Measurements from ENCODE around the gene DCHS2. TPM values are rescaled to one million over a fixed set of nuclear protein-coding genes. Genes with fewer than 3 reads are reported as not detected.

DCHS2 gene
- total RNA-seq, 1 donor from 2014 or later: 5.3 TPM

DNA sequence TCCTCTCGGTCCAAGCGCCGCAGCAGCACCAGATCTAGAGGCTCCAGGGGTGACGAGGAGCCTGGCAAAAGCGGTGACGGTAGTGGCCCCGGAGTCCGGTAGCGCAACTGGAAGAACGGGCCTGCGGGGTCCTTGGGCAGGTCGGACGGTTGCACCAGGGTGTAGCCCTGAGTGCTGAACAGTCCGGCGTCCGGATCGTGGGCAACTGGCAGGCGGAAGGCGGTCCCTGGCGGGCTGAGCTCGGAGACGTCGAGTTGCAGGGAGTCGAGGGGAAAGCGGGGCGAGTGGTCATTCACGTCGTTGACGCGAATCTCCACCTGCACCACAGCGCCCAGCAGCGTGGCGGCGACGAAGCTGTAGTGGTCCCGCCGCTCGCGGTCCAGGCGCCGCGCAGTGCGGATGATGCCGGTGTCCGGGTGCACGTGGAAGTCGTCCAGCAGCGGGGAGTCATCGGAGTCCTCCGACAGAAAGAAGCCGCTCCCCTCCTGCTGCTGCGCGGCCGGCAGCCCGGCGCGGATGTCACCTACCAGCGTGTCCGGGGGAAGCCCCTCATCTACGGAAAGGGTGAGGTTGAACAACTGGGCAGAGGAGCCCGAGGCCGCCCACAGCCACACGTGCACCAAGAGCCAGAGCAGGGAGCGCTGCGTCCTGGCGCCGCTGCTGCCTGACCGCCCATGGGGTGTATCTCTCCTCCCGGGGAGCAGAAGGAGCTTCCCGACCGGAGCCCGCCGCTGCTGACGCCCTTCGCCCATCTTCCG, 837 bp downstream of the DCHS2 start:
- no peak for DNase-seq (ENCODE audit: low read depth in 2 of 2)

DNA sequence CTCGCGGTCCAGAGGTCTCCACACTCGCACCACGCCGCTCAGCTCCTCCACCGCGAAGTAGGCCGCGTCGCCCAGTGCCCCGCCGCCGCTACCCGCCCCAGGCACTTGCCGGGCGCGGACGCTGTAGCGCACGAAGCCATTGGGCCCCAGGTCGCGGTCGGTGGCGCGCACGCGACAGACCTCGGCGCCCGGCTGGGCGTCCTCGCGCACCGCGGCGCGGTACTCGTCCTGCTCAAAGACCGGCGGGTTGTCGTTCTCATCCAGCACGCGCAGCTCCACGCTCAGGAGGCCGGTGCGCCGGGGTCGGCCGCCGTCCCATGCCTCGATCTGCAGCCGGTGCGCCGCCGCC, 1.4 kb downstream of the DCHS2 start:
- no peak for DNase-seq (ENCODE audit: low read depth in 2 of 2)

DNA sequence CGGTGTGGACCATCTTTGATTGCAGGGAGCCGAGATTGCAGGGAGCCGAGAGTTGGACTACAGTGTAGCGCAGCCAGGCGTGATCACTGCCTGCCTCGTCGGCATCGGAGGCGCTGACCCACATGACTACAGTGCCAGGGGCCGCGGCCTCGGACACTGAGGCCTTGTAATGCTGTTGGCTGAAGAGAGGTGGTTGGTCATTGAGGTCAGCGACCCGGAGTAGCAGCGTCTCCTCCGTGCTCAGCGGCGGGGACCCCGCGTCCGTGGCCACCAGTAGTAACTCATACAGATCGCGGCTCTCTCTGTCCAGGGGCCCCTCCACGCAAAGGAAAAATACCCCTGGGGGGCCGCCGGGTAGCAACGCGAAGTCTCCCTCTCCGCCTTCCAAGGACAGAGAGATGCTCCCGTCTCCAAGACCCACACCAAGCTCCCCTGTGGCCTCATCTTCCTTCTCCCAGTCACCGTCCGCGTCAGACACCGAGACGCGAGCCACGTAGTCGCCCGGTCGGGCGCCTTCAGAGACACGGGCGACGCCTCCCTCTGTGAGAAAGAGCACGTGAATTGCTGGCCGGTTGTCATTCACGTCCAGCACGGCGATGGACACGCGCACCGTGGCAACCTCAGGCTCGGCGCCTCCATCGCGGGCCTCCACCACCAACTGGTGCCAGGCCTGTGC, 1.9 kb downstream of the DCHS2 start:
- no peak for DNase-seq (ENCODE audit: low read depth in 2 of 2)

DNA sequence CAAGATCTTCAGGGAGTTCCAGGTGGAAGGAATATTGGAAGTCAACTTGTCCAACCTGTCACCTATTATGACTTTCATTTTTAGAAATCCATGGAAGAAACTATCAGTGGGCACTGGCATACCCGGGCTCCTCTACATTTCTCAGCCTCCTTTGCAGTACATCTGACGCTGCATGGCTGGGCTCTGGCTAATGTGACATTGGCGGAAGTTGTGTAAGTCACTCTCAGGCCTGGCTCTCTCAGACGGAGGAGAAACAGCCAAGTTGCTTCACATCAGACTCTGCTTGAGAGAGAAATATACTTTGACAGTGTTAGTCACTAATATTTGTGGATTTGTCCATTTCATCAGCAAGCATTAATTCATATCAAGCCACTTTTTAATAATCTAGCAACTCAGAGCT, 4.5 kb downstream of the DCHS2 start:
- DNase-seq (ENCODE audit: low read depth in 2 of 2): no peak

DNA sequence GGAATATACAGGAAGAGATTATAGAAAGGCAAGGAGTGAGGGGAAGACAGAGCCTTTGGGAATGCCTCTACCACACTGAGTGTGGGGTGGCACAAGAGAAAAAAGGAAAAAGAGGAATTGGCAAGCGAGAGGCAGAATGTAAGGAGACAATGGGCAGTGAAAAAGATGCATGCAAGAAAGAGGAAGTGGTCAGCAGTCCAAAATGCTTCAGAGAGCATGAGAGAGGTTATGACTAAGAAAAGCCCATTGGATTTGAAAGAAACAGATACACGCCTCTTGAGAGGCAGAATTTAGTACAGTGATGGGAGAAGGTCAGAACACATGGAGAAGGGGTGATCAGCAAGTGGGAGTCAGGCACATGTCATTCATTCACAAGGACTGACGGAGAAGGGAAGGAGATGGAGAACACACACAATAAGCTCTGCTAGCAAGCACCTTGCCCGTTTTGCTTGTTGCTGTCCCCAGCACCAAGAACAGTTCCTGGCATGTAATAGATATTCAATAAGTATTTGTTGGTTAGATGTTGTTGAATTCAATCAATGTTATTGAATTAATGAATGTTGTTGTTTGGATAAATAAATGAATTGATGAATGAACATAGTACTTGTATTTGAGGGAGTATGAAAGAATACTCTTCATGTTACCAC, 6.3 kb downstream of the DCHS2 start:
- no peak for DNase-seq (ENCODE audit: low read depth in 2 of 2)

DNA sequence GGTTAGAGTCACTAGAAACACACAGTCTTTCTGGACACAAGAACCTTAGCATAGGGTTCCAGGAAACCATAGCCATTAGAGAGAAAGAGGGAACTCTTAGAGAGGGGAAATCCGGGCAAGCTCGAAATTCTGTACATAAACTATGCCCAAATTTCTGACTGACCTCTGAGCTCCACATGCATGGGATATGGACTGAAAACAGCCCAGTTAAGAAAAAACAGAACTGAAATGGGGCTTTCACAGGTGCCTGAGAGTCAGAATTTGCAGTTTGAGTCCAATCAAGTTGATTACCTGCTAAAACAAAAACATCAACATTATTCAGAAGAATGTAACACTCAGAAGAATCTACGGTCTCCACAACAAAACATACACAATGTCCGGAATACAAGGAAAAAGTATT, 13.1 kb downstream of the DCHS2 start:
- DNase-seq (ENCODE audit: low read depth in 2 of 2): no peak

DNA sequence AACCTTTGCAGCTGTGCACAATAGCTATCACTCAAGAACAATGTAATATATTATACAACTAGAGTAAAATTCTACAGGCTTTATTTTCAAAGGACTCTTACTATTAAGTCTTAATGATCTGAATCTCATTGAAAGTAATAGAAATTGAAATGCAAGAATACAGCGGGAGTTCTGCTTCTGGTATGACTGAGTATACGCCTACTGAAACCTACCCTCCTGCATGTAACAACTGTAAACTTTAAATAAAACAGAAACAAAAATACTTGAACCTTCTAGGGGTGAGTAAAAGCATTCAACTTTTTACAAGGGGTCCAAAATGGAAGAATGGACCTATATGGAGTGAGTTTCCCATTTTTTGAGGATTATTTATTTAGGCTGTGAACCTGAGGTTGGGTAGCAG, 13.5 kb downstream of the DCHS2 start:
- no peak for DNase-seq (ENCODE audit: low read depth in 2 of 2)

DNA sequence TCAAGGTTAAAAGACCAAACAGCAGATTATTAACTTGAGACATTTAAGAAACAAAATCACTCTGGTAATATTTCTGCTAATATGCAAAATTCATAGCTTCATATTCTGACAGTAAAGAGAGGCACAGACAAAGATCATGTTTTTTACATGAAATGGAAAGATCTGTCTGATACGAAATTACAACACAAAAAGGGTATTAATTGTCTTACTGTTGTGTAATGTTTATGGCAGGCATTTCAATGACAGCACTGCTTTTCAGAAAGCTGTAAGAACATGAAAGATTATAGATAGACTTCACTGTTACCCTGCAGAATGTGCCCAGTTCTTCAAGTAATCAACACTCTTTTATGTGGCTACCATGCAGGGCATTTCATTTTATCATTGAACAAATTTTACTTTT, 15.4 kb downstream of the DCHS2 start:
- no peak for DNase-seq (ENCODE audit: low read depth in 2 of 2)

DNA sequence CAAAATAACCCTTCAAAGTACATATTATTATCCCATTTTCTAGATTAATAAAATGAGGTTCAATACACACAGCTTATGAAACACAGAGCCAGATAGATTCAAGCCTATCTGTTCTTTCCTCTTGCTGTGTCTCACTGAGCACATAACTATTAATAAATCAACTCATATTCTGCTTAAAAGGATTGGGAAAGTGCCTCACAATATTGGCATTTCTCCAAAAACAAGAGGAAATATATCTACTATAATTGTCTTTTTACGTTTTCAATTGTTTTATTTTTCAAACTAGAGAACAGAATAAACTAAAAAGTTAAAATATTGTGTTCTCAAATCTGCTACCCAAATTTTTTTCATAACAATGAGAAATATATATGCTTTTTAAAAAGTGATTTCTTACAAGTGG, 15.8 kb downstream of the DCHS2 start:
- DNase-seq (ENCODE audit: low read depth in 2 of 2): peak in 1 of 2 donors; percentile 36

DNA sequence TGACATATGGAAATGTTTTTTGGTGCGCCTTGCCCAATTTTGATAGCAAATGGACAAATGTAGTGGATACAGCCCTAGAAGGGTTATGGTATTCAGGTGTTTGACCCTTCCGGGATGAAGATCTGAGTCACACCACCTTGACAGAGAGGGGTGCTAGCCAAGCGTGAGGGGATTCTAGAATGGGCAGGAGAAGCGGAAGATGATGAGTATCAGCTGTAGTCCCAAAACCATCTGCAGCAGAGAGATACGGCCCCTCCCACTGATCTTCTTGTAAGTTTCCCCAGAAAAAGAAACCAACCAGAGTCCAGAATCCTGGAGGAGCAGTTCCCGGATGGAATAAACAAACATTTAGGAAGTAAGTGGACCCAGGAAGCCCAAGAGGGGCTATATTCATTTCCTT, 18.1 kb downstream of the DCHS2 start:
- no peak for DNase-seq (ENCODE audit: low read depth in 2 of 2)

DNA sequence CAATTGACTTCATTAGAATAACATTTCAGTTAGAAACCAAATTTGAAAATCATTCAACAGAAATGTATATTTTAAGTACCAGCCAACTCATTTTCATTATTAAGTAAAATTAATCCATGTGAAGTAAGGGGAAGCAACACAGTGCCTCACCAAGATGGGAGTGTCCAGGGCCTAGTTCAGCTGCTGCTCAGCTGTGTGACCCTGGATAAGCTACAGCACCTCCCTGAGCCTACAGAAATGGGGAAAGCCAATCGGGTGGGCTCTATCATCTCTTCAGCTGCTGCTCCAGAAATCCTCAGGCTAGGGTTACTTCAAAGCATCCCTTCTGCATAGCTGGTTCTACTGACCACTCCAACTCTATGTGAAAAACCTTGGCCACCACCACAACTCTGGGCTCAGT, 18.7 kb downstream of the DCHS2 start:
- DNase-seq (ENCODE audit: low read depth in 2 of 2): no peak

DNA sequence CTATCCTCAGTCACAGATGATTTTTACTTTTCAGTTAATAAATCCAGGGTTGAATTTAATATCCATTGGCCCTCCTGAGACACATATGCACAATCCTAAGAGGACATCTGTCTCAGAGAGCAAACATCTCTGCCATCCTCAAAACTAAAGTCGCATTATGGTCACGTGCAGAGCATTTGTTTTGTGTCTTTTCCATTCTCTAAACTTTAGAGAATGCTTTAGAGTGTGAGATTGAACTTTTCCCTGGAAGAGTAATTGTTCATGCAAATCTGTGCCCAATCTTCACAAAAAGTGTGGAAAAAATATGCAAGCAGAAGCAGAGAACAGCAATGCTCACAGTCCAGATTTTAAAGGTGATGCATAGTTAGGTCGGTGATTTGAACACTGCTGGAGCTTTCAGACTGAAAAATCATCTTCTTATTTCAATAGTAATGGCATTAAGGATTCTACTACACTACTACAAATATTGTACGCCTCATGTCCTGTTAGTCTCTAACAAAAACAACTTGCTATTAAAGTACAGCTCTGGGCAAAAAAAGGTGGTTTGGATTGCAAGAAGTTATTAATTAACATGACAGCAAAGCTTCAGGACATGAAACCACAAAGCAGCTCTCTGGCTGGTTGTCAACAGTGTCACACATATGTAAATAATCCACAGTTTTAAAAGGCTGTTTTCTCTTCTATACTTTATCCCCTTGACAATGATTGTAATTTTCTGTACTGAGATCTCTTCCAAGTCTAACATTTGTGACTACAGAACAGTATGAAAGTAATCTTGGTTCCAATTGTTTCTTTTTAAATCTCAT, 19.9 kb downstream of the DCHS2 start:
- no peak for DNase-seq (ENCODE audit: low read depth in 2 of 2)

DNA sequence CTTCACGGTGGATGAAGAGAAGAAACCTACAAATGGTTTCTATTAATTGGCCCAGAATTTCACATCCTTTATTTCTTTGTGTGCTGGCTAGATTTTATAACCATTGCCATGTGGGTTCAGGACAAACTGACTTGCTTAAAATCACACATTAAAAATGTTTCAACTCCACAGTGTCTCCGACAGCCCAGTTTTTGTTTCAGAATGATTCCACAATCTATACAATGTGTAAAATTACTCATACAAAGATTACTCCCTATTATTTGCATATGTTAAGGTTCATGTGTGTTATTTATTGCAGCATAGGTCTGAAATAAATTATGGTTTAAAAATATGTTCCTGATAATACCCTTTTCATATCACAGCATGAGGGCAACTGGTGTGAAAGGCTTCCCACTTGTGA, 20.6 kb downstream of the DCHS2 start:
- no peak for DNase-seq (ENCODE audit: low read depth in 2 of 2)

DNA sequence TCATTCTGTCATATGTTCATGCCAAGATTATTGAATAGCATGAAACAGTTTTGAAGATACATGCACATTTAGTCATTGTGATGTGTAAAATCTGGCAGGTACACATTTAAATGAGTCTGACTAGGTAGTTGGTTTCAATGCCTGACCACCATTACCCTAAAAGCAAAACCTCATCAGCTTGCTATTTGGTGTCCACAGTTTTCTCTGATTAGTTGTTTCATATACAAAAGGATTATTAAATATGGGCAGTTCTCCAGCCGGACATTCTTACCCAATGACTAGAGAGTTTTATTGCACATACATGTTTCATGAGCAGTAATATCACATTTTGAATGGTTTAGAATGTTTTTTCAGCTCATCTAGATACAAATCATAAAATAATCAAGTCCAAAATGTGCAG, 23.7 kb downstream of the DCHS2 start:
- no peak for DNase-seq (ENCODE audit: low read depth in 2 of 2)

DNA sequence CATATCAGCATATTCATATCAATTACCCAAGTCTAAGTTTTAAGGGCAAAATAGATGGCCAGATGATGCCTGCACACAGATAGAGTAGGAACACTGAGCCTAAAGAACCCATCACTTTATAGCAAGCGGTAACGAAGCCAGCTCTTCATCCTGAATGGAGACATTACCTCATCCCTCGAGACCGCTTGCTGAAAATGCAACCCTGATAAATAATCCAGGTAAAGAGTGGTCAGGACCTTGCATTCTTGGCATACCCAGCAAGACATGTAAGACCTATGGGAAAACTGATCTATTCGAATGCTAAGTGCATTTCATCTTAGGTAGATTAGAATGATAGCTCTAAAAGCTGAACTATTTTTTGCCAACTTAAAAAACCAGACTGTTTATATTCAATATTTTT, 25.3 kb downstream of the DCHS2 start:
- no peak for DNase-seq (ENCODE audit: low read depth in 2 of 2)

DNA sequence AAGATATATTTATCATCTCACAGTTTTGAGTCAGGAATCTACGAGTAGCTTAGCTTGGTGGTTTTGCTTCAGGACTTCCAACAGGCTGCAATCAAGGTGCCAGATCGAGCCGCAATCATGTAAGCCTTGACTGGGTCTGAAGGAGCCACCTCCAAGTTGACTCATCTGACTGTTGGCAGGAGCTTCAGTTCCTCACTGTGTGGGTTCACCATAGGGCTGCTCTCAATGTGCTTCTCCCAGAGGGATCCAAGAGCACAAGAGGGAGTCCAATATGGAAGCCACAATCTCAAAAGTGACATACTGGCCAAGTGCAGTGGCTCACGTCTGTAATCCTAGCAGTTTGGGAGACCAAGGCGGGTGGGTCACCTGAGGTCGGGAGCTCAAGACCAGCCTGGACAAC, 26.5 kb downstream of the DCHS2 start:
- no peak for DNase-seq (ENCODE audit: low read depth in 2 of 2)

DNA sequence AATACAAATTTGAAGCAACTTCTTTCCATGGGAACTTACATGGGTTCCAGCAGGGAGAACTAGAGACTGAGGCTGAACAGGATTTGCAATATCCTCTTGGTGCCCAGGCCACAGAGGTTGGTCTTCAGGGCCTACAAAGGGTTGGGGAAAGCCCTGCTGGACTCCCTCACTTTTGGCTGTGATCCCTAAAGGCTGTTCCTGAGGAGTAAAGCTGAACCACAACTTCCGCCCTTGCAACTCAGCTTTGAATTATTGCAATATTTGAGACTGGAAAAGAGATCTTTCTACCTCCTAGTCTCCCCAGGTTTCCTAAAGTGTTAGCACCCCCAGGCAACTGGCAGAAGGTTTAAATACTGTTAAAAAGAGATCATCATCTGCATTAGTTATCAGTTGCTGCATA, 26.9 kb downstream of the DCHS2 start:
- no peak for DNase-seq (ENCODE audit: low read depth in 2 of 2)

DNA sequence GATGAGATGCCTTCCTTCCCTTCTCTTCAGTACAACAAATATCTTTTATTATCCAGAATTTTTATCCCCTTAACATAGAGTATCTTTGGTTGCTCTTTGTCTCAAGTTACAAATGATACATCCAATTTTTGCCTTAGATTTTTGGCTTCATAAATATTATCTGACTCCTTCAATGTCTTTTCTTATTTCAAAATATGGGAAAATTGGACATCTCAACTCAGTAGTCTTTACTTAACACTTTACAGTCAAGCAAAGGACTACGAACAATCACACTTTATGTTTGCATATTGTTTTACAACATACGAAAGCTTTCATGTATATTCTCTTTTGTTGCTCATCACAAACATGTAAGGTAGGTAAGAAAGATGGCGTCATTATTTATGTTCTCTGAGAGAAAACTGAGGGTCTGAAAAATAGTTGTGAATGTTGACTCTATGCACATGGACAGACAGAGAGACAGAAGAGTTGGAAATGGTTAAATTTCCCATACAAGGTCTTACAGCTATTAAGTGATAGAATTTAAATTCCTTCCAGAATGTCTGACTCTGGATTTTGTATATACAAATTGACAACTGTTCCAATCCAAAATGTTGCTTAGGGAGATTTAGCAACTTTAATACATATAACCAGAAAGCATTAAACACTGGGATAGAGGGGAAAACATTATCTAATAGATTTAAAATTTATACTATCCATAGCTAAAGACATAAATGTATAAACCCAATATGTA, 29.4 kb downstream of the DCHS2 start:
- no peak for DNase-seq (ENCODE audit: low read depth in 2 of 2)

DNA sequence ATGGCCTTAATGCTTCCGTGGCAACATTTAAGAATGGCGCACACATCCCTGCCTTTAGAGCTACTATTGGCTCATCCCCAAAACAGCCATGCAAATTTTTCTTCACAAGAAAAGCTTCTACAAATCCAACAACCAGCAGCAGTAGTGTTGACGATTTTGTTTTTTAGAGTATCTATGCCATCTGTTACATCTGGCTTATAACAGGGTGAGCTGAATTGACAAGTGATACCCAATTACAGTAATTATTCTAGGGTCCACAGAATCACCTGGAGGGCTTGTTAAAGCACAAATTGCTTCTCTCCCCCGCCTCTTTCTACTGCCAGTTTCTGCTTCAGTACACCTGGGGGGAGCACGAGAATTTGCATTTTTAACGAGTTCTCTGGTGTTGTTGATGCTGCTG, 34.1 kb downstream of the DCHS2 start:
- no peak for DNase-seq (ENCODE audit: low read depth in 2 of 2)

DNA sequence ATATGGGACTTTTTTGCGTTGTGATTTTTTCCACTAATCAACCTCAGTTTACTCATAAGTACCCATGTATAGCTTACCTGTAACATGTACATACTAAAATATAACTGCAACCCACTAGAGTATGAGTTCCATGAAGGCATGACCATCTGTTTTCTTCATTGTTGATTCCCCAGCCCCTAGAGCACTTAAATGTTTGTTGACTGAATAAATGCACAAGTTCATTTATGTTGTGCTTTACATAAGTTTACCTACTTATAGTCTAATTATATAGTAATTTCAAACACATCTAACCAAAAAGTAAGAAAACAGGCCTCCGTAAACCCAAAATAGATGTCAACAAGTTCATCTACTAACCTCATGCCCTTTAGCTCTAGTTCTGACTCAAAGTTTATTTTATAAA, 34.7 kb downstream of the DCHS2 start:
- no peak for DNase-seq (ENCODE audit: low read depth in 2 of 2)

DNA sequence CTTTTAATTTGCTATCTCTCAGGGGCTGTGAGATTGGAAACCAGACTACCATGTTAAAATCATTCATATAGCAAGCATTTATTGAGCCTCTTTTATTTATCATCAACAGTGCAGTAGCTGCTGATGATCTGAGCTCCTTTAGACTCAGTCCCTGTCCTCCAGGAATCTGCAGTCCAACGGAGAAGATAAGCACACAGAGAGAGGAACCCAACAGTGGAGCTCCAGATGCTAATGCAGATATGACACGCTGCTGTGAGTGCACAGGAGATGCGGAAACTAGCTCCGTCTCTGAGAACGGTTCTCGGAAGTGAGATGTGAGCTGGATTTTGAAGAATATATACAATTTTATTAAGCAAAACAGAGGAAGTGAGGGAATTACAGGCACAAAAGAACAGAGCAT, 35.4 kb downstream of the DCHS2 start:
- DNase-seq (ENCODE audit: low read depth in 2 of 2): no peak

DNA sequence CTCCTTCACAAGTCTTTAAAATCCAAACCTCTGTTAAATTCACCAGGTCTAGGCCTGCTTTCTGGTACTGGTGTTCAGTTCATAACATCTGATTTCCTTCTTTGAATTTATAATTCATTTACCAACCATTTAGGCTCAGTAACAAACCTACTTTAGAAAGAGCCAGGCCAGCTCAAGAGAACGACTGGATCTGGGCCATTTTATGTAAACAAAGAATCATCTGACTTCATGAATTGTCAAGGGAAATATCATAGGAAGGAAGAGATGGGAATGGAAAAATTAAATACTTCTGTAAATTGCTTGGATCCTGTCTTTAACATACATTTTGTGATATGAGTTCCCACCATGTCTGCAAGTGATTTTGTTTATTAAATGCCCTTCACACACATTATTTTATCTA, 36.5 kb downstream of the DCHS2 start:
- DNase-seq (ENCODE audit: low read depth in 2 of 2): no peak

Measured in dermis microvascular lymphatic vessel endothelial cell (primary cell).